Measurements from ENCODE around the gene CCDC201.
"Not testable (repeated sequence)": the region's sequence is repeated elsewhere in the genome, so short reads cannot be mapped to it uniquely, and the experiment has no call there.

GRCh38 chr7:45855680-45856079 lies 17.2 kb downstream of the CCDC201 start:
- TF ChIP-seq CTCF (IDR thresholded peaks at IDR 0.05; ENCODE audit: insufficient read depth, low read depth, low read length); EZH2 (IDR thresholded peaks at IDR 0.05; ENCODE audit: insufficient read depth, low read length): not testable (repeated sequence)

Measured in astrocyte (in vitro differentiated cells and primary cell).